Liver (tissue), 9 donors: ENCODE measurements around the gene KANTR. TPM values are rescaled to one million over a fixed set of nuclear protein-coding genes. Genes with fewer than 3 reads are reported as not detected.

Experiments
- DNase-seq: peaks from one replicate; pipeline ENCODE4 v3.0.0-alpha.2; 2017; ENCODE audit warnings: low spot score
- H3K27ac ChIP-seq, 2 donors: one replicate each; pipeline ENCODE4 v1.7.0; 2013; ENCODE audit warnings: inconsistent platforms in 2 of 2, low read length in 2 of 2, control low read depth in 1 of 2, low read depth in 1 of 2, mild to moderate bottlenecking in 1 of 2
- H3K27me3 ChIP-seq, 4 donors: one replicate each; pipeline versions ENCODE4 v1.6.1 to v1.7.0; 2013; ENCODE audit warnings: low read length in 3 of 4, inconsistent platforms in 1 of 4, mild to moderate bottlenecking in 1 of 4, moderate library complexity in 1 of 4; ENCODE audit not compliant: control insufficient read depth in 4 of 4, insufficient read depth in 4 of 4
- H3K36me3 ChIP-seq, 4 donors: one replicate each; pipeline versions ENCODE4 v1.6.1 to v1.7.0; 2013; ENCODE audit warnings: low read length in 3 of 4, mild to moderate bottlenecking in 3 of 4, low read depth in 1 of 4, moderate library complexity in 1 of 4; ENCODE audit not compliant: control insufficient read depth in 4 of 4, insufficient read depth in 3 of 4
- H3K4me1 ChIP-seq, 4 donors: one replicate each; pipeline versions ENCODE4 v1.6.1 to v1.7.0; 2013; ENCODE audit warnings: low read length in 3 of 4, mild to moderate bottlenecking in 3 of 4, moderate library complexity in 1 of 4; ENCODE audit not compliant: control insufficient read depth in 4 of 4, insufficient read depth in 4 of 4
- H3K4me3 ChIP-seq, 3 donors: one replicate each; pipeline versions ENCODE4 v1.6.1 to v1.7.0; 2013; ENCODE audit warnings: low read length in 3 of 3, control low read depth in 1 of 3, low read depth in 1 of 3, mild to moderate bottlenecking in 1 of 3
- H3K9ac ChIP-seq, 2 donors: one replicate each; pipeline ENCODE4 v1.7.0; 2013; ENCODE audit warnings: low read length in 2 of 2, mild to moderate bottlenecking in 2 of 2, moderate library complexity in 2 of 2, control low read depth in 1 of 2, low read depth in 1 of 2
- H3K9me3 ChIP-seq, 4 donors: one replicate each; pipeline versions ENCODE4 v1.6.1 to v1.7.0; 2013; ENCODE audit warnings: low read length in 3 of 4; ENCODE audit not compliant: control insufficient read depth in 4 of 4
- CTCF ChIP-seq: fragments of 150-350 bp; IDR thresholded peaks from 2 replicates; pipeline ENCODE4 v1.5.1; 2017; ENCODE audit warnings: improper control_type of control experiment, low read depth, low read length; ENCODE audit not compliant: missing input control
- FOXA1 ChIP-seq: IDR thresholded peaks from 2 replicates; pipeline ENCODE4 v1.6.1; 2016; ENCODE audit warnings: antibody characterized with exemption
- FOXA2 ChIP-seq: IDR thresholded peaks from 2 replicates; pipeline ENCODE4 v1.6.1; 2016; ENCODE audit warnings: antibody characterized with exemption
- HNF4A ChIP-seq, 2 donors: conservative IDR thresholded peaks; 2 replicates each; pipeline ENCODE4 v1.6.1; 2016; ENCODE audit warnings: antibody characterized with exemption in 2 of 2, mild to moderate bottlenecking in 2 of 2
- HNF4G ChIP-seq: IDR thresholded peaks from 2 replicates; pipeline ENCODE4 v1.6.1; 2016; ENCODE audit warnings: antibody characterized with exemption
- NR2F2 ChIP-seq: IDR thresholded peaks from 2 replicates; pipeline ENCODE4 v1.6.1; 2016; ENCODE audit warnings: antibody characterized with exemption
- RAD21 ChIP-seq, 2 donors: IDR thresholded peaks; 2 replicates each; pipeline ENCODE4 v1.6.1; 2016; ENCODE audit warnings: antibody characterized with exemption in 2 of 2, mild to moderate bottlenecking in 2 of 2
- REST ChIP-seq: IDR thresholded peaks from 2 replicates; pipeline ENCODE4 v1.6.1; 2016; ENCODE audit warnings: antibody characterized with exemption, mild to moderate bottlenecking
- RXRA ChIP-seq, 2 donors: IDR thresholded peaks; 2 replicates each; pipeline ENCODE4 v1.6.1; 2017 to 2018; ENCODE audit warnings: antibody characterized with exemption in 2 of 2, mild to moderate bottlenecking in 1 of 2
- SP1 ChIP-seq: IDR thresholded peaks from 2 replicates; pipeline ENCODE4 v1.6.1; 2018; ENCODE audit warnings: antibody characterized with exemption, mild to moderate bottlenecking
- ZBTB33 ChIP-seq: IDR thresholded peaks from 2 replicates; pipeline ENCODE4 v1.6.1; 2016; ENCODE audit warnings: antibody characterized with exemption
- WGBS: extraction: QIAGEN DNeasy Blood & Tissue Kit; methylation state at CpG from one replicate; pipeline ENCODE4 v1.1.7; 2013; 5-methylcytosine and 5-hydroxymethylcytosine counted together
- polyA plus RNA-seq, 2 donors: library from polyadenylated mRNA; stranded (reverse) in 1 of 2; unstranded in 1 of 2; fragments of 200-250 nt in 1 of 2; fragments of >200 nt in 1 of 2; fragmentation: Nextera tagmentation in 1 of 2; extraction: Ambion mirVana in 1 of 2; gene quantifications; one replicate each; pipeline versions ENCODE4 v1.2.1 to v1.2.3, GENCODE V29; 2013 to 2015
- total RNA-seq, 2 donors: library from RNA; depleted of rRNA; stranded (reverse); fragments of >200 nt; gene quantifications; one replicate each; pipeline ENCODE4 v1.2.3, GENCODE V29; 2014
- TF ChIP-seq, protein P1 (sequence below): IDR thresholded peaks from 2 replicates; pipeline ENCODE4 v1.6.1; 2016; ENCODE audit warnings: antibody characterized with exemption
- TF ChIP-seq, protein P2 (sequence below): IDR thresholded peaks from 2 replicates; pipeline ENCODE4 v1.6.1; 2016; ENCODE audit warnings: antibody characterized with exemption
- donor health status: healthy.
- donor health status: healthy.
- donor health status: healthy.
- donor health status: healthy.
- donor health status: healthy.

Gene KANTR
- total and polyA plus RNA-seq, 4 donors, result 0.44 to 13.6 (median 4.7) TPM

GRCh38 chrX:53048169-53049126, 45.5 kb upstream of the KANTR start, which contains the start of gene GPR173:
Gene GPR173, plus strand, starts transcription at chrX:53048789. Its CDS starts 27,833 bp downstream, at chrX:53076622.
- 8% methylated on average over 36 of the region's 38 CpGs for WGBS
- H3K9ac ChIP-seq, result no peak within 1 kb of the TSS
- DNase-seq, result no peak
- no peak for TF ChIP-seq SP1
- TF ChIP-seq, protein P1, sequence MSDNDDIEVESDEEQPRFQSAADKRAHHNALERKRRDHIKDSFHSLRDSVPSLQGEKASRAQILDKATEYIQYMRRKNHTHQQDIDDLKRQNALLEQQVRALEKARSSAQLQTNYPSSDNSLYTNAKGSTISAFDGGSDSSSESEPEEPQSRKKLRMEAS, result no peak
- no peak for TF ChIP-seq NR2F2
- TF ChIP-seq REST, result no peak
- no peak for TF ChIP-seq HNF4A (conservative IDR thresholded peaks at IDR 0.05)
- no peak for TF ChIP-seq ZBTB33
- no peak for TF ChIP-seq RAD21 (IDR thresholded peaks at IDR 0.05)
- TF ChIP-seq FOXA1, result no peak
- TF ChIP-seq FOXA2, result no peak
- no peak for TF ChIP-seq RXRA (IDR thresholded peaks at IDR 0.05)
- no peaks in the 10 kb centered on the region for H3K9me3 ChIP-seq
- peak within 1 kb of the TSS in 1 of 3 donors; percentile 15 for H3K4me3 ChIP-seq
- no peak within 1 kb of the TSS for H3K27ac ChIP-seq
- H3K4me1 ChIP-seq, result no peaks in the 10 kb centered on the region
- peaks cover 0 to 3% (median 0%) of the 10 kb centered on the region in 4 donors for H3K27me3 ChIP-seq
- H3K36me3 ChIP-seq, result no peaks in the 10 kb centered on the region

GRCh38 chrX:53049127-53049517, 44.8 kb upstream of the KANTR start:
- no peak for TF ChIP-seq RAD21 (IDR thresholded peaks at IDR 0.05)
- 18% methylated on average over 8 of the region's 8 CpGs for WGBS
- Histone ChIP-seq H3K4me3 (peak overlapping the region in 1 of 3 donors; percentile 4), H3K9ac (no peak overlapping the region), H3K27me3 (peaks cover 0 to 3% (median 0%) of the 10 kb centered on the region in 4 donors), H3K4me1 (no peaks in the 10 kb centered on the region), H3K36me3 (no peaks in the 10 kb centered on the region), H3K27ac (no peak overlapping the region), H3K9me3 (no peaks in the 10 kb centered on the region)
- DNase-seq, result no peak

GRCh38 chrX:53050841-53051240, 43.1 kb upstream of the KANTR start:
- no peak overlapping the region for H3K9ac ChIP-seq
- no peaks in the 10 kb centered on the region for H3K9me3 ChIP-seq
- WGBS, result 93% methylated on average over 6 of the region's 6 CpGs
- no peak overlapping the region for H3K4me3 ChIP-seq
- no peak for DNase-seq
- H3K27me3 ChIP-seq, result peaks cover 0 to 3% (median 0%) of the 10 kb centered on the region in 4 donors
- H3K27ac ChIP-seq, result no peak overlapping the region
- no peaks in the 10 kb centered on the region for H3K36me3 ChIP-seq
- H3K4me1 ChIP-seq, result no peaks in the 10 kb centered on the region
- no peak for TF ChIP-seq FOXA2
- TF ChIP-seq, protein P1, result no peak
- TF ChIP-seq CTCF, result no peak
- TF ChIP-seq RAD21 (IDR thresholded peaks at IDR 0.05), result no peak
- TF ChIP-seq HNF4A (conservative IDR thresholded peaks at IDR 0.05), result no peak
- TF ChIP-seq FOXA1, result no peak
- TF ChIP-seq, protein P2, sequence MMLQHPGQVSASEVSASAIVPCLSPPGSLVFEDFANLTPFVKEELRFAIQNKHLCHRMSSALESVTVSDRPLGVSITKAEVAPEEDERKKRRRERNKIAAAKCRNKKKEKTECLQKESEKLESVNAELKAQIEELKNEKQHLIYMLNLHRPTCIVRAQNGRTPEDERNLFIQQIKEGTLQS, result no peak
- TF ChIP-seq RXRA (IDR thresholded peaks at IDR 0.05), result no peak
- TF ChIP-seq ZBTB33, result no peak
- TF ChIP-seq SP1, result no peak
- TF ChIP-seq HNF4G, result no peak
